HepG2 (cell line): Measurements from ENCODE around the gene ZDHHC14. TPM values are rescaled to one million over a fixed set of nuclear protein-coding genes. Genes with fewer than 3 reads are reported as not detected.

Experiments
- ATAC-seq: fragments of 200-7000 bp; cut with Tn5 transposase; 3 replicates; pipeline ENCODE4 v1.9.1; 2020; ENCODE audit warnings: mild to moderate bottlenecking, moderate library complexity
- BruUV-seq: library from RNA; stranded (reverse); fragments of 400-500 nt; replicated peaks from 2 replicates; lab custom pipeline; 2021; lab: Mats Ljungman, UMichigan
- CTCF ChIA-PET: fragments of 300-600 bp; formaldehyde crosslinking; extraction: SDS; loops from one replicate; lab custom pipeline; 2021; ENCODE audit warnings: low total read pairs, inconsistent platforms, low intra/inter-chr PET ratio; lab: Yijun Ruan, JAX
- POLR2A ChIA-PET: fragments of 350-600 bp; sonication (Branson Sonifier 250); formaldehyde crosslinking; loops from one replicate; lab custom pipeline; 2020; ENCODE audit warnings: antibody characterized with exemption, inconsistent platforms; lab: Yijun Ruan, JAX
- DNase-seq: peaks from one replicate; pipeline ENCODE4 v3.0.0-alpha.2; 2015; ENCODE audit warnings: low spot score
- FAIRE-seq: peaks from 3 replicates; lab custom pipeline; 2011; peaks lifted over from hg19 to GRCh38; lab: Jason Lieb, UNC
- H2AFZ ChIP-seq: one replicate; pipeline ENCODE4 v1.6.1; 2011; ENCODE audit warnings: low read length, inconsistent platforms
- H3K27ac ChIP-seq: fragments of 300-600 bp; 3 replicates; pipeline ENCODE4 v1.8.0; 2011; ENCODE audit warnings: mixed run types, mild to moderate bottlenecking, mixed read lengths, low read length, inconsistent platforms; ENCODE audit not compliant: insufficient read depth; ENCODE audit errors: extremely low read length
- H3K27me3 ChIP-seq, 2 experiments: fragments of 200-600 bp in 1 of 2; 2 replicates in 1 of 2; 3 replicates in 1 of 2; pipeline versions ENCODE4 v1.6.0 to v1.8.0; 2011; ENCODE audit warnings: low read length in 2 of 2, mild to moderate bottlenecking in 2 of 2, moderate library complexity in 2 of 2, inconsistent platforms in 1 of 2; ENCODE audit not compliant: insufficient read depth in 2 of 2, control insufficient read depth in 1 of 2
- H3K36me3 ChIP-seq, 2 experiments: fragments of 200-600 bp in 1 of 2; replicated peaks in 1 of 2; 2 replicates in 1 of 2; 3 replicates in 1 of 2; pipeline versions ENCODE4 v1.5.1 to v1.8.0; 2011; ENCODE audit warnings: low read length in 2 of 2, inconsistent platforms in 1 of 2; ENCODE audit not compliant: insufficient read depth in 2 of 2, control insufficient read depth in 1 of 2
- H3K4me1 ChIP-seq: 2 replicates; pipeline ENCODE4 v1.5.1; 2012; ENCODE audit warnings: low read length, inconsistent platforms; ENCODE audit not compliant: insufficient read depth
- H3K4me2 ChIP-seq: 2 replicates; pipeline ENCODE4 v1.6.0; 2011; ENCODE audit warnings: low read depth, low read length, inconsistent platforms
- H3K4me3 ChIP-seq, 3 experiments: fragments of 200-600 bp in 1 of 3; sonication (generic), shearing (Covaris generic) in 1 of 3; replicated peaks in 1 of 3; 2 replicates each; pipeline ENCODE4 v1.5.1; 2011 to 2016; ENCODE audit warnings: low read length in 3 of 3, inconsistent platforms in 2 of 3, low read depth in 2 of 3, mild to moderate bottlenecking in 2 of 3, control low read depth in 1 of 3, mixed read lengths in 1 of 3; ENCODE audit not compliant: insufficient read depth in 1 of 3
- H3K79me2 ChIP-seq: one replicate; pipeline ENCODE4 v1.6.1; 2011; ENCODE audit warnings: low read length, inconsistent platforms; ENCODE audit not compliant: insufficient read depth
- H3K9ac ChIP-seq: 2 replicates; pipeline ENCODE4 v1.6.0; 2011; ENCODE audit warnings: mild to moderate bottlenecking, low read depth, low read length, inconsistent platforms; ENCODE audit not compliant: insufficient read depth
- H3K9me3 ChIP-seq: 2 replicates; pipeline ENCODE4 v1.5.1; 2012; ENCODE audit warnings: mild to moderate bottlenecking, low read length
- H4K20me1 ChIP-seq: 2 replicates; pipeline ENCODE4 v1.6.0; 2011; ENCODE audit warnings: inconsistent platforms, mild to moderate bottlenecking, low read length, moderate library complexity; ENCODE audit not compliant: insufficient read depth
- ARNT ChIP-seq: fragments of 450-650 bp; IDR thresholded peaks from 2 replicates; pipeline ENCODE4 v1.6.1; 2017
- THAP9 ChIP-seq: sonication (generic); formaldehyde crosslinking; IDR thresholded peaks from 2 replicates; pipeline ENCODE4; 2020; ENCODE audit warnings: missing genetic modification reagents, mild to moderate bottlenecking, borderline replicate concordance
- YEATS4 ChIP-seq: sonication (generic); formaldehyde crosslinking; IDR thresholded peaks from 2 replicates; pipeline ENCODE4 v1.4.0; 2020; ENCODE audit warnings: missing genetic modification reagents, borderline replicate concordance
- ZFP62 ChIP-seq: sonication (generic); formaldehyde crosslinking; IDR thresholded peaks from 2 replicates; pipeline ENCODE4 v1.4.0; 2020; ENCODE audit warnings: missing genetic modification reagents
- ZNF224 ChIP-seq: sonication (generic); formaldehyde crosslinking; IDR thresholded peaks from 2 replicates; pipeline ENCODE4 v1.5.0; 2020; ENCODE audit warnings: mild to moderate bottlenecking, missing genetic modification reagents
- ZNF234 ChIP-seq: sonication (generic); formaldehyde crosslinking; conservative IDR thresholded peaks from 2 replicates; pipeline ENCODE4 v1.5.1; 2020; ENCODE audit warnings: mild to moderate bottlenecking, missing genetic modification reagents
- ZNF256 ChIP-seq: sonication (generic); formaldehyde crosslinking; conservative IDR thresholded peaks from 2 replicates; pipeline ENCODE4 v1.4.0; 2020; ENCODE audit warnings: missing genetic modification reagents
- ZNF382 ChIP-seq: sonication (generic); formaldehyde crosslinking; IDR thresholded peaks from 2 replicates; pipeline ENCODE4 v1.5.0; 2020; ENCODE audit warnings: missing genetic modification reagents, mild to moderate bottlenecking, borderline replicate concordance
- ZNF543 ChIP-seq: sonication (generic); formaldehyde crosslinking; IDR thresholded peaks from 2 replicates; pipeline ENCODE4 v1.4.0; 2020; ENCODE audit warnings: mild to moderate bottlenecking, missing genetic modification reagents
- WGBS: methylation state at CpG from one replicate; pipeline ENCODE4 v1.1.6; 2017; ENCODE audit warnings: low lambda C conversion rate; 5-methylcytosine and 5-hydroxymethylcytosine counted together
- in situ Hi-C: cut with HindIII; loops from 2 replicates; pipeline ENCODE4 v1.10.0; 2017; ENCODE audit warnings: low pct_unique_long_range_greater_than_20kb; ENCODE audit not compliant: extremely low pct_ligation_motif_present
- intact Hi-C: fragments of 100-400 bp; cut with micrococcal nuclease; formaldehyde crosslinking; loops from one replicate; pipeline ENCODE4 v1.10.0; 2022; ENCODE audit not compliant: unreplicated experiment
- polyA plus RNA-seq, 8 experiments: library from polyadenylated mRNA; depleted of rRNA in 3 of 8; stranded (reverse) in 7 of 8; unstranded in 1 of 8; fragments of >200 nt; fragmentation: Illumina TruSeq in 4 of 8; extraction: Trizol in 4 of 8; gene quantifications; 2 replicates each; pipeline versions ENCODE4 v1.2.1 to v1.2.3, GENCODE V29; 2011 to 2016; ENCODE audit warnings: low read depth in 4 of 8, missing spikeins in 1 of 8, mixed read lengths in 1 of 8; ENCODE audit not compliant: insufficient read depth in 1 of 8
- total RNA-seq, 5 experiments: library from RNA; depleted of rRNA; stranded (reverse); fragments of >200 nt; fragmentation: Illumina TruSeq; extraction: Trizol; gene quantifications; 2 replicates each; pipeline ENCODE4 v1.2.3, GENCODE V29; 2016; ENCODE audit warnings: low read depth in 1 of 5

ZDHHC14 gene
- total and polyA plus RNA-seq, 2 of the 13 experiments (the other 11 are each of a cell fraction or from before 2014, with no cell fraction given), result 3.7 to 9.5 TPM

GRCh38 chr6:157549468-157549745, 168.4 kb downstream of the ZDHHC14 start:
- no TSS peak for BruUV-seq
- ChIA-PET POLR2A (no interaction called here), CTCF (no interaction called here)
- H3K4me2 ChIP-seq, result no peak overlapping the region
- DNase-seq (no peak), ATAC-seq (no peak), FAIRE-seq (no peak)
- H3K79me2 ChIP-seq, result no peaks in the 10 kb centered on the region
- intact Hi-C loops, result no loop called here
- 97% methylated on average over 3 of the region's 3 CpGs for WGBS
- no peak overlapping the region for H3K4me3 ChIP-seq
- TF ChIP-seq ARNT, result no peak
- TF ChIP-seq ZNF382 (CRISPR knock-in tag), result no peak
- TF ChIP-seq ZNF234 (CRISPR knock-in tag), result no peak
- TF ChIP-seq THAP9 (CRISPR knock-in tag), result no peak
- no peak for TF ChIP-seq ZNF543 (CRISPR knock-in tag)
- TF ChIP-seq ZFP62, result no peak
- no peak for TF ChIP-seq ZNF224 (CRISPR knock-in tag)
- no peak for TF ChIP-seq ZNF256 (CRISPR knock-in tag)
- TF ChIP-seq YEATS4 (CRISPR knock-in tag), result no peak
- no peaks in the 10 kb centered on the region for H3K9me3 ChIP-seq
- H2AFZ ChIP-seq, result no peak overlapping the region
- no peaks in the 10 kb centered on the region for H4K20me1 ChIP-seq
- no peaks in the 10 kb centered on the region for H3K4me1 ChIP-seq
- H3K36me3 ChIP-seq, result peaks cover 0 to 4% of the 10 kb centered on the region in 2 experiments; a peak in 1 of 5 replicates
- H3K27me3 ChIP-seq, result no peaks in the 10 kb centered on the region
- no peak overlapping the region for H3K9ac ChIP-seq
- in situ Hi-C loops, result no loop called here
- no peak overlapping the region for H3K27ac ChIP-seq
